GM18858 (cell line): Measurements from ENCODE around the gene REP15.
"Not testable (repeated sequence)": the region's sequence is repeated elsewhere in the genome, so short reads cannot be mapped to it uniquely, and the experiment has no call there.

Experiments used
- ATAC-seq: cut with Tn5 transposase; IDR thresholded peaks from one replicate; pipeline ENCODE4 v1.9.1; 2021; ENCODE audit not compliant: unreplicated experiment

REP15 gene

GRCh38 chr12:27696293-27696652, at the start of gene REP15:
Gene REP15 (plus strand): TSS chr12:27696447. CDS start chr12:27696563, 116 bp downstream.
- ATAC-seq, result no peak

DNA sequence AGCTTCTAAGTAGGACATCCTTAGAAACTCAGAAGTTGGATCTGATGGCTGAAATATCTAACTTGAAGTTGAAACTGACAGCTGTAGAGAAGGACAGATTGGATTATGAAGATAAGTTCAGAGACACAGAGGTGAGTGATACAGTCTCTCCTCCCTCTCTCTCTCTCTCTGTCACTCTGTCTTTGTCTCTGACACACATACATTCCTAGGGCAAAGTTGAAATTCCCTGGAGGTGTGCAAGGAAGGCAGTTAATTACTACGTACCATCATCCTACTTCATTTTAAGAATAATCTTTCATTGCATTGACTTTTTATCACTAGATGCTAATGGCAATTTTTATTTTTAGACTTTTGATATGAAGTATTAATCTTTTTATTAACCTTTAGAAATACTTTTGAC, 46.2 kb upstream of the REP15 start:
- ATAC-seq, result no peak

DNA sequence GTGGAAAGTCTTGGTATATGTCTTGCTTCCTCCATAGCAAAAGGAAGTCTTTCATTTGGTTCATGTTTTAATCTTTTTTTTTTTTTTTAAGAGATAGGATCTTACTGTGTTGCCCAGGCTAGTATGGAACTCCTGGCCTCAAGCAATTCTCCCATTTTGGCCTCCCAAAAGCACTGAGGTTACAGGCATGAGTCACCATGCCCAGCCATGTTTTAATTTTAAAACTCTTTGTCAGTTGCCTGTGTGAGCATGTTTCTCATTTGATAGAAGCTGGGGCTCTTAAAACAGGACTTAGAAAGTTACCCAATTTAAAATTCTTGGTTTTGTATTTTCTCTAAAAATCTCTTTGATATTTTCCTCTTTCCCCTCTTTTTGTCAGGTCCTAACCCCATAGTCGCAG, 45.0 kb upstream of the REP15 start:
- ATAC-seq, result no peak

DNA sequence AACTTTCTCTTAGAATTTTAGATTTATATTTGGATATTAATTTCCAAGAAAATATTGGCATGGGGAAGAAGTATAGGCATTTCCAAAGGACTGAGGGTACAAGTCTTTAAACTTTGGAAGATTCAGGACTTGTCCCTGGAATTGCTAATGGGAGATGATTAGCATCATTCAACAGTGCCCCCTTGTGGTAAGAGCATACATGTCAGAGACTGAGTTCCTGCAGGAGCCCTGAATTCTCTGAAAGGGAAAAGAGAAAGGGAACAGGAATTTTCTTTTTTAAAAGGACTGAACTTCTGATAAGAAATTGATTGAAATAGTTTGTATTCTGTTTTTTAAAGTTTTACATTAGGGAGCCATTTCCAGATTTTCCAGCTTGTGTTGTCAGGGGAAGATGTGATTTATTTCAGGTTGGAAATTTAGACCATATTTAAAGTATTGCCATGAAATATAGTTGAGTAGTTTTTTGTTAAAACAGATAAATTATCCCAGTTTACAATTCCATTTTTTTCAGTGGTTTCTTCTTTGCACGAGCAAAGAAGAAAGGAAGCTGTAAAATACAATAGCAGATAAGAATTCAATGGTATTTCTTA, 44.0 kb upstream of the REP15 start:
- no peak for ATAC-seq

DNA sequence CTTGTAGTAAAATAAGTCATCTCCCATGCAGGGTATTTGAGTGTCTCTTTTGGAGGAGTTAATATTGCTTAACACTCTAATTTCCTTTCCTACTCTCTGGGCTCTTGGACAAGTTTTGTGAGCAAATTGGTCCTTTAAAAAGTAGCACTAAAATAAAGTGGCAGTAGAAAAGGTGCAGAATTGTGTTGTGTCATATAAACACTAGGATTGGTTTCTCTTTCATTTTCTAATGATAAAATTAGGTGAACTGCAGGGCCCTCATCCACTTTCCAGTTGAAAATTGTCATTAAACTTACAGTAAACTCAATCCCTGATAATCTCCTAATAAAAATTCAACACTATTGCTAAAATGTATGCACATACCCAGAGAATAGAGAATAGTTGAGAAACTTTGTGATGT, 42.6 kb upstream of the REP15 start:
- ATAC-seq, result no peak

- not testable (repeated sequence) for ATAC-seq
These were observed 40.8 kb upstream of the REP15 start for GRCh38 chr12:27655476-27655875.

DNA sequence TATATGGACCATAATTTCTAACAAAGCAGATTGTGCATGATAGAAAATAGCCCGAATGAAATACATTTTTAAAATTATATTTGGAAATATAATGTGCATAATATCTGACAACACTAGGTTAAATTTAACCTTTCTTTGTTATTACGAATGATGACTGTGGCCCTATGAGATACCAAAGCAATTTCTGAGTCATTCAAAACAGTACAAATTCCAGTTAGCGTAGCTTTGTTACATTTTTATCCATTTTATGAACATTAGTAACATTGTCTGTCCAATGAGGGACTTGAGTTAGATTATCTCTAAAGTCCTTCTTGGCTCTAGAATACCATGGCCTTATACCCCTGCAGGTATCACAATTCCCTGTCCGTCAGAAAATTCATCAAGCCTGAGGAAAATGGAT, 39.0 kb upstream of the REP15 start:
- ATAC-seq, result no peak

DNA sequence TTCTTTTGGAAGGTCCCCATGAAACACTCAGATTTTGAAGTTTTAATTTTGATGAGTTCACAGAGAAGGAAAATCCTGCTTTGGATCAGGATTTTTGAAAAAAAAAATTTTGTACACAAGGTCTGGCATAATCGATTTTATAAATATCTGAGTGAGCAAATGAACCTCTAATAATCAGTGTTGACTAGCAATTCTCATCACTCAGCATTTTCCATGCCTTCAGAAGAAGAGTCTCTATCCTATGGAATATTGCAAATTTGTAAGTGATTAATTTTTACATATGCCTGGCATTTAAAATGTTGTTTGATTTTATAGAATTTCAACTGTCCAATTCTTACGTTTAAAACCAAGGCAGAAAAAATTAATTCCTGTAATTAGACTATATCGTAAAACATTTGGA, 30.5 kb upstream of the REP15 start:
- no peak for ATAC-seq

- no peak for ATAC-seq
These were observed 29.7 kb upstream of the REP15 start for GRCh38 chr12:27666510-27666909.

- no peak for ATAC-seq
These were observed 28.7 kb upstream of the REP15 start for GRCh38 chr12:27667540-27667939.

- no peak for ATAC-seq
These were observed 24.2 kb upstream of the REP15 start for GRCh38 chr12:27672051-27672450.

GRCh38 chr12:27672643-27673042, 23.6 kb upstream of the REP15 start:
- no peak for ATAC-seq

- no peak for ATAC-seq
These were observed 23.0 kb upstream of the REP15 start for GRCh38 chr12:27673101-27673718.

GRCh38 chr12:27674989-27675388, 21.3 kb upstream of the REP15 start:
- ATAC-seq, result no peak

- no peak for ATAC-seq
These were observed 15.6 kb upstream of the REP15 start for GRCh38 chr12:27680619-27681018.

DNA sequence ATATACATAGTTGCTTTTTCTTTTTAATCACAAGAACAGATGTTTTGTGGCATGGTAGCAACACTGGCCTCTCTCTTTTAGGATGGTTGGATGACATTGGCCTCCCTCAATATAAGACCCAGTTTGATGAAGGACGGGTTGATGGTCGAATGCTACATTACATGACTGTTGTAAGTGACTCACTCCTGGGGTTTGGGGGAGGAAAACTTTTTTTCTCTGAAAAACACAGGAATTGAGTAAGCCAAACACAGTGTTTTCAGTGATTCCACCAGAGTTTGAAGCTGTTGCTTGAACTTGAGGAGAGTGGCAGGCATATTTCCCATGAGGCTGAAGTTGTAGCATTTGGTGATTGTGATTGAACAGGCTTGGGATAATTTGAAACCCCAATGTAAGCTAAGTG, 13.7 kb upstream of the REP15 start:
- no peak for ATAC-seq

GRCh38 chr12:27685274-27685673, 11.0 kb upstream of the REP15 start:
- ATAC-seq, result no peak

DNA sequence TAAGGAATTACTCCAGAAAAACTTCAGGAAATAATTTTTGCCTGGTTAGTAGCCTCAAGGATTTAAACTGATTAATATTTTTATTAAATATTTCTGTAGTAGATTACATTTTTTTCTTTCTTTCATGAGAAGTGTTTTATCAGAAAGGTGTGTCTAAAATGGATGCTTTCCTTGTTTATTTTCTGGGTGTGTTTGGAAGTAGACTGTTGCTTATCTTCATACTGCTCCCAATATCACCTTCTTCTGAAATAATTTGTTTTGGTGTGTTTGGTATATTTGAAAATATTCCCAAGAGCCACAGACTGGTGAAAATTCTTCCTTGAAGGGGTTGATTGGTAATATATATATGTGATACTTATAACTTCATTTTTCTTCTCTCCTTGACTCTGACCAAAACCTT, 10.1 kb upstream of the REP15 start:
- ATAC-seq, result no peak

DNA sequence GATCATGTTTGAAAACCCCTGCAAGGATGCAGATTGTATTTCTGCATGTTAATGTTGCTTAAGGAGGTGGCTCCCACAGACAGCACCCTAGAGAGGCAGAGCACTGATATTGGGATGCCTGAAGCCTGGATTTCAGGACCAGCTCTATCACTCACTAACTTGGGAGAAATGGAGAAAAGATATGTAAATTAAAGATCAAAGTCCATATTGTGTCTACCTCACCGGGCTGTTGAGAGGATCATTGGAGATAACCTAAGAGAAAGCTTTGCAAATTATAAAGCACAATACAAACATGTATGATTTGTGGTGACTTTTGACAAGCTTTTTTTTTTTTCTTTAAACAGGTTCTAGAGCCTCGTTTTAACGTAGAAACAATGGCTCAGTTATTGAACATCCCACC, 7.6 kb upstream of the REP15 start:
- no peak for ATAC-seq

- ATAC-seq, result no peak
These were observed 6.6 kb upstream of the REP15 start for GRCh38 chr12:27689558-27690180.

GRCh38 chr12:27693403-27693802, 2.8 kb upstream of the REP15 start:
- ATAC-seq, result no peak

DNA sequence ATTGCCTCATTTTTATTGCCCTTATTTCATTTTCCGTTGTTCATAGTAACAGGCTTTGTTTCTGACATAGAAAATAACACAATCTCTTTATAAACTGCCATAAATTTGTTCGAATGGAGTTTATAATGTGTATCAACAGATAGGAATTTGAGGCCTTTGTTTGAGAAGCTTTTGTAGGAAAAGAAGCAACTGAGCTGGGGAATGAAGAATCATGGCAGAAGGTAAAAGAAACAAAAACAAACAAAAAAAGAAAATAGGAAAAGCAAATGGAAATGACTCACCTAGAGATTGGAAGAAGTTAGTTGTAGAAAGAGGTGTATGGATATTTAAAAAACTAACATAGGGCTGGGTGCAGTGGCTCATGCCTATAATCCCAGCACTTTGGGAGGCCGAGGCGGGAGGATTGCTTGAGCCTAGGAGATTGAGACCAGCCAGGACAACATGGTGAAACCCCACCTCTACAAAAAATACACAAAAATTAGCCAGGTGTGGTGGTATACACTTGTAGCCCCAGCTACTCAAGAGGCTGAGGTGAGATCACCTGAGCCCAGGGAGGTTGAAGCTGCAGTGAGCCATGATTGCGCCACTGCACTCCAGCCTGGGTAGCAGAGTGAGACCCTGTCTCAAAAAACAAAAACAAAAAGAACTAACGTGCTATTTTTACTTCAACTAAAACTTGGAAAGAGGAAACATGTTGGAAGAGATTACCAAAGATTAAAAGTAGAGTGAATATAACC, 523 bp upstream of the REP15 start:
- no peak for ATAC-seq
